Neural cell (in vitro differentiated cells): Measurements from ENCODE around the gene NELL1.

Experiments used
- EP300 ChIP-seq: fragments of 450-650 bp; conservative IDR thresholded peaks from 2 replicates; pipeline ENCODE4 v1.6.1; 2014; ENCODE audit warnings: antibody characterized with exemption, mild to moderate bottlenecking, moderate library complexity; ENCODE audit not compliant: poor library complexity, severe bottlenecking
- TF ChIP-seq, protein P1 (sequence below): fragments of 450-650 bp; IDR thresholded peaks from 2 replicates; pipeline ENCODE4 v1.5.1; 2014; ENCODE audit warnings: antibody characterized with exemption, mild to moderate bottlenecking, moderate library complexity; ENCODE audit not compliant: poor library complexity, severe bottlenecking

DNA sequence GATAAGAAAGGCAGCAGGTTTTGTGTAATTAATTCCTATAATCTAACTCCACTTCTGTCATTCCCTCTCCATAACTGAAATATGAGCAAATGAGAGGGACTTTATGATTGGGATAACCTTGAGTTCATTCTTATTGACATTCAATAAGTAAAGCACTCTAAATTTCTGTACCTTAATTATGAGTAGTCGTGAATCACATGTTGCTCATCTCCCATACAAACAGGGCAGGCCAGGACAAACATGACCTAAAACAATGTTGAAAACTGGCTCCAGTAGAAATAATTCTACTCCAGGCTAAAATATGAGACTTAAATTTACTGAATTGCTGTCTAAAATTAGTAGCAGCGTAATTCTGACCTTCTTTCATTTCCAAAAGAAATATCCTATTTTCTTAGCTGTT is 505.4 kb downstream of the NELL1 start:
- no peak for TF ChIP-seq EP300
- TF ChIP-seq, protein P1, sequence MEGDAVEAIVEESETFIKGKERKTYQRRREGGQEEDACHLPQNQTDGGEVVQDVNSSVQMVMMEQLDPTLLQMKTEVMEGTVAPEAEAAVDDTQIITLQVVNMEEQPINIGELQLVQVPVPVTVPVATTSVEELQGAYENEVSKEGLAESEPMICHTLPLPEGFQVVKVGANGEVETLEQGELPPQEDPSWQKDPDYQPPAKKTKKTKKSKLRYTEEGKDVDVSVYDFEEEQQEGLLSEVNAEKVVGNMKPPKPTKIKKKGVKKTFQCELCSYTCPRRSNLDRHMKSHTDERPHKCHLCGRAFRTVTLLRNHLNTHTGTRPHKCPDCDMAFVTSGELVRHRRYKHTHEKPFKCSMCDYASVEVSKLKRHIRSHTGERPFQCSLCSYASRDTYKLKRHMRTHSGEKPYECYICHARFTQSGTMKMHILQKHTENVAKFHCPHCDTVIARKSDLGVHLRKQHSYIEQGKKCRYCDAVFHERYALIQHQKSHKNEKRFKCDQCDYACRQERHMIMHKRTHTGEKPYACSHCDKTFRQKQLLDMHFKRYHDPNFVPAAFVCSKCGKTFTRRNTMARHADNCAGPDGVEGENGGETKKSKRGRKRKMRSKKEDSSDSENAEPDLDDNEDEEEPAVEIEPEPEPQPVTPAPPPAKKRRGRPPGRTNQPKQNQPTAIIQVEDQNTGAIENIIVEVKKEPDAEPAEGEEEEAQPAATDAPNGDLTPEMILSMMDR = no peak
